Endodermal cell (in vitro differentiated cells): ENCODE results near the gene DYNLRB1. TPM values are rescaled to one million over a fixed set of nuclear protein-coding genes. Genes with fewer than 3 reads are reported as not detected.

Experiments used
- DNase-seq: peaks from one replicate; pipeline ENCODE4 v3.0.0-alpha.2; 2017
- H3K27ac ChIP-seq: 2 replicates; pipeline ENCODE4 v1.5.1; 2013; ENCODE audit warnings: mild to moderate bottlenecking, low read depth, low read length, moderate library complexity
- H3K27me3 ChIP-seq: 2 replicates; pipeline ENCODE4 v1.6.1; 2013; ENCODE audit warnings: mild to moderate bottlenecking, low read length, moderate library complexity; ENCODE audit not compliant: insufficient read depth, control insufficient read depth, poor library complexity, severe bottlenecking
- H3K36me3 ChIP-seq: 2 replicates; pipeline ENCODE4 v1.7.0; 2013; ENCODE audit warnings: mild to moderate bottlenecking, low read length, moderate library complexity; ENCODE audit not compliant: control insufficient read depth, insufficient read depth
- H3K4me1 ChIP-seq: one replicate; pipeline ENCODE4 v1.7.0; 2013; ENCODE audit warnings: low read length; ENCODE audit not compliant: control insufficient read depth, insufficient read depth
- H3K4me3 ChIP-seq: 2 replicates; pipeline ENCODE4 v1.5.1; 2013; ENCODE audit warnings: mild to moderate bottlenecking, low read length, moderate library complexity
- H3K9ac ChIP-seq: 2 replicates; pipeline ENCODE4 v1.6.1; 2013; ENCODE audit warnings: mild to moderate bottlenecking, low read length, moderate library complexity; ENCODE audit not compliant: poor library complexity, severe bottlenecking; ENCODE audit errors: extremely low read depth
- H3K9me3 ChIP-seq: 2 replicates; pipeline ENCODE4 v1.6.1; 2013; ENCODE audit warnings: mild to moderate bottlenecking, low read length, moderate library complexity; ENCODE audit not compliant: control insufficient read depth
- H3K27ac Mint-ChIP-seq: 2 replicates; pipeline ENCODE4 v1.8.0; 2020; ENCODE audit warnings: mixed read lengths
- H3K27me3 Mint-ChIP-seq: 2 replicates; pipeline ENCODE4 v1.8.0; 2021; ENCODE audit warnings: mild to moderate bottlenecking, mixed read lengths; ENCODE audit not compliant: insufficient read depth
- H3K36me3 Mint-ChIP-seq: 2 replicates; pipeline ENCODE4 v1.8.0; 2020; ENCODE audit warnings: low read depth, mixed read lengths
- H3K4me1 Mint-ChIP-seq: 2 replicates; pipeline ENCODE4 v1.8.0; 2020; ENCODE audit warnings: mixed read lengths
- H3K4me3 Mint-ChIP-seq: 2 replicates; pipeline ENCODE4 v1.8.0; 2020; ENCODE audit warnings: mild to moderate bottlenecking, moderate library complexity, mixed read lengths
- H3K9me3 Mint-ChIP-seq: 2 replicates; pipeline ENCODE4 v1.8.0; 2020; ENCODE audit warnings: mild to moderate bottlenecking, mixed read lengths
- CTCF ChIP-seq: fragments of 200-600 bp; sonication (generic); conservative IDR thresholded peaks from 2 replicates; pipeline ENCODE4 v1.5.0; 2021; ENCODE audit warnings: antibody characterized with exemption, mild to moderate bottlenecking
- WGBS, 2 experiments: methylation state at CpG; one replicate each; pipeline versions ENCODE4 v1.1.5 to v1.1.7; 2013; ENCODE audit warnings: missing lambda C conversion rate in 2 of 2, mixed read lengths in 1 of 2; ENCODE audit not compliant: insufficient coverage in 1 of 2, insufficient read length in 1 of 2; 5-methylcytosine and 5-hydroxymethylcytosine counted together
- total RNA-seq, 2 donors: library from RNA; stranded (reverse); fragmentation: NEBNext Ultra II Directional in 1 of 2; extraction: Animal tissue kit (Norgen Biotek cat#: 25700) in 1 of 2; gene quantifications; 2 replicates in 1 of 2; 3 replicates in 1 of 2; pipeline ENCODE4 v1.2.1, GENCODE V29; 2021

Gene DYNLRB1
- total RNA-seq, 2 donors from 2014 or later = 194 to 213 TPM

GRCh38 chr20:34507702-34508413 is 8.4 kb upstream of the DYNLRB1 start:
- Histone ChIP-seq H3K9ac (no peak overlapping the region), H3K36me3 (peaks cover 95% of the 10 kb centered on the region), H3K4me1 (no peaks in the 10 kb centered on the region), H3K27ac (no peak overlapping the region), H3K4me3 (no peak overlapping the region), H3K9me3 (no peaks in the 10 kb centered on the region), H3K27me3 (no peaks in the 10 kb centered on the region)
- WGBS, 2 experiments = 94 to 96% methylated on average over 3 to 4 of the region's 4 CpGs
- DNase-seq = no peak
- peak overlapping the region; percentile 4 for H3K27ac Mint-ChIP-seq
- no peaks in the 10 kb centered on the region for H3K9me3 Mint-ChIP-seq
- H3K4me3 Mint-ChIP-seq = no peak overlapping the region
- TF ChIP-seq CTCF = no peak
- H3K27me3 Mint-ChIP-seq = no peaks in the 10 kb centered on the region
- H3K36me3 Mint-ChIP-seq = peaks cover 66% of the 10 kb centered on the region
- peaks cover 12% of the 10 kb centered on the region for H3K4me1 Mint-ChIP-seq

- TF ChIP-seq CTCF = no peak
- no peaks in the 10 kb centered on the region for H3K9me3 Mint-ChIP-seq
- Histone ChIP-seq H3K4me1 (no peaks in the 10 kb centered on the region), H3K9ac (no peak overlapping the region), H3K4me3 (no peak overlapping the region), H3K36me3 (peaks cover 74% of the 10 kb centered on the region), H3K27me3 (no peaks in the 10 kb centered on the region), H3K9me3 (no peaks in the 10 kb centered on the region), H3K27ac (no peak overlapping the region)
- peaks cover 23% of the 10 kb centered on the region for H3K4me1 Mint-ChIP-seq
- H3K36me3 Mint-ChIP-seq = peaks cover 54% of the 10 kb centered on the region
- H3K27ac Mint-ChIP-seq = no peak overlapping the region
- H3K4me3 Mint-ChIP-seq = no peak overlapping the region
- no peaks in the 10 kb centered on the region for H3K27me3 Mint-ChIP-seq
- no peak for DNase-seq
- WGBS, 2 experiments = 100% methylated on average over 1 of the region's 1 CpG
These were observed 5.6 kb upstream of the DYNLRB1 start for GRCh38 chr20:34510575-34510974.

GRCh38 chr20:34511891-34512265 is 4.3 kb upstream of the DYNLRB1 start:
- Histone ChIP-seq H3K4me3 (no peak overlapping the region), H3K9ac (no peak overlapping the region), H3K36me3 (peaks cover 62% of the 10 kb centered on the region), H3K4me1 (no peaks in the 10 kb centered on the region), H3K9me3 (no peaks in the 10 kb centered on the region), H3K27me3 (no peaks in the 10 kb centered on the region), H3K27ac (no peak overlapping the region)
- Mint-ChIP-seq H3K36me3 (peaks cover 42% of the 10 kb centered on the region), H3K4me3 (no peak overlapping the region), H3K4me1 (peaks cover 14% of the 10 kb centered on the region), H3K9me3 (no peaks in the 10 kb centered on the region), H3K27me3 (no peaks in the 10 kb centered on the region), H3K27ac (peak overlapping the region; percentile 28)
- no peak for TF ChIP-seq CTCF
- 91% methylated on average over 3 of the region's 3 CpGs; no CpG with 5 or more reads in 1 of the 2 experiments for WGBS, 2 experiments
- no peak for DNase-seq
